Gastroesophageal sphincter (tissue), 3 donors: Measurements from ENCODE around the gene PTPN3.

Experiments
- POLR2AphosphoS5 ChIP-seq: sonication (generic); formaldehyde crosslinking; IDR thresholded peaks from one replicate; pipeline ENCODE4 v1.6.1; 2017; ENCODE audit warnings: antibody characterized with exemption
- TF ChIP-seq, protein P1 (sequence below), 4 experiments: fragments of 200-600 bp in 2 of 4; fragments of 450-650 bp in 2 of 4; sonication (generic) in 1 of 4; IDR thresholded peaks; one replicate each; pipeline ENCODE4 v1.5.1; 2017 to 2019; ENCODE audit warnings: antibody characterized with exemption in 4 of 4, mild to moderate bottlenecking in 2 of 4, moderate library complexity in 2 of 4

DNA sequence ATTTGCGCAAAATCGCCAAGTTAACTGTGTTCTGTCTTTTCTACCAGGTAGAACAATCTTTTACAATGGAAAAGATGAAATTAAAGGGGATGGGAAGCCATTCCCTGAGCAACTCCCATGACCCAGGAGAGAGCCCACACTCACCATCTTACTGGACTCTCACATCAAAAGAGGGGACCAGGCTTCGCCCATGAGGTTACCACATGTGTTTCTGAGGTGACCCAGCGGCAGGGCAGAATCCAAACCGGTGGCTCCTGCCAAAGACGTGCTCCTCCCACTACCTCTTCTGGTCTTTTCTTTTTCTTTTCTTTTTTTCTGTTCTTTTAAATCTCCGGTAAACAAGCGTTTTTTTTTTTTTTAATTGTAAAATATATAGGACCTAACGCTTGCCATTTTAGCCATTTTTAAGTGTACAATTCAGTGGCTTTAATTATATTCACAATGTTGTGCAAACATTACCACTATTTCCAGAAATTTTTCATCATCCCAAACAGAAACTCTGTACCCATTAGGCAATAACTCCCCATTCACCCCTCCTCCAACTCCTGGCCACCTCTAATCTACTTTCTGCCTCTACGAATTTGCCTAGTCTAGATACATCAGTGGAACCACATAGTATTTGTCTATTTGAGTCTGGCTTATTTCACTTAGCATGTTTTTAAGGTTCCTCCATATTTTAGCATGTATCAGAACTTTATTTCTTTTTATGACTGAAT is 19.3 kb downstream of the PTPN3 start:
- no peak for TF ChIP-seq POLR2AphosphoS5
- TF ChIP-seq, protein P1, sequence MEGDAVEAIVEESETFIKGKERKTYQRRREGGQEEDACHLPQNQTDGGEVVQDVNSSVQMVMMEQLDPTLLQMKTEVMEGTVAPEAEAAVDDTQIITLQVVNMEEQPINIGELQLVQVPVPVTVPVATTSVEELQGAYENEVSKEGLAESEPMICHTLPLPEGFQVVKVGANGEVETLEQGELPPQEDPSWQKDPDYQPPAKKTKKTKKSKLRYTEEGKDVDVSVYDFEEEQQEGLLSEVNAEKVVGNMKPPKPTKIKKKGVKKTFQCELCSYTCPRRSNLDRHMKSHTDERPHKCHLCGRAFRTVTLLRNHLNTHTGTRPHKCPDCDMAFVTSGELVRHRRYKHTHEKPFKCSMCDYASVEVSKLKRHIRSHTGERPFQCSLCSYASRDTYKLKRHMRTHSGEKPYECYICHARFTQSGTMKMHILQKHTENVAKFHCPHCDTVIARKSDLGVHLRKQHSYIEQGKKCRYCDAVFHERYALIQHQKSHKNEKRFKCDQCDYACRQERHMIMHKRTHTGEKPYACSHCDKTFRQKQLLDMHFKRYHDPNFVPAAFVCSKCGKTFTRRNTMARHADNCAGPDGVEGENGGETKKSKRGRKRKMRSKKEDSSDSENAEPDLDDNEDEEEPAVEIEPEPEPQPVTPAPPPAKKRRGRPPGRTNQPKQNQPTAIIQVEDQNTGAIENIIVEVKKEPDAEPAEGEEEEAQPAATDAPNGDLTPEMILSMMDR (IDR thresholded peaks at IDR 0.05) = no peak
